ENCODE data around the gene PUM1.

Gene PUM1

GRCh38 chr1:31003613-31004230, 61.8 kb downstream of the PUM1 start:
- no peak for TF ChIP-seq TAF1 (IDR thresholded peaks at IDR 0.05; ENCODE audit: borderline replicate concordance, insufficient read depth, low read length)
- TF ChIP-seq POLR2AphosphoS5 (IDR thresholded peaks at IDR 0.05; ENCODE audit: low read depth, low read length) = no peak
- TF ChIP-seq FOXP2 (optimal IDR thresholded peaks at IDR 0.05; ENCODE audit: borderline replicate concordance, extremely low read depth, extremely low read length, insufficient read depth) = no peak
- no peak for TF ChIP-seq REST (IDR thresholded peaks at IDR 0.05; ENCODE audit: insufficient read depth in 1 of 2, low read depth in 2 of 2, low read length in 2 of 2)
- no peak for TF ChIP-seq SIN3A (IDR thresholded peaks at IDR 0.05; ENCODE audit: borderline replicate concordance, insufficient read depth, low read length)

GRCh38 chr1:31000301-31000700, 65.2 kb downstream of the PUM1 start:
- TF ChIP-seq TAF1 (IDR thresholded peaks at IDR 0.05; ENCODE audit: borderline replicate concordance, insufficient read depth, low read length) (no peak), FOXP2 (optimal IDR thresholded peaks at IDR 0.05; ENCODE audit: borderline replicate concordance, extremely low read depth, extremely low read length, insufficient read depth) (no peak), SIN3A (IDR thresholded peaks at IDR 0.05; ENCODE audit: borderline replicate concordance, insufficient read depth, low read length) (no peak), POLR2AphosphoS5 (IDR thresholded peaks at IDR 0.05; ENCODE audit: low read depth, low read length) (no peak), REST (IDR thresholded peaks at IDR 0.05; ENCODE audit: insufficient read depth in 1 of 2, low read depth in 2 of 2, low read length in 2 of 2) (no peak)

GRCh38 chr1:30998887-30999286, 66.6 kb downstream of the PUM1 start:
- TF ChIP-seq POLR2AphosphoS5 (IDR thresholded peaks at IDR 0.05; ENCODE audit: low read depth, low read length) = no peak
- TF ChIP-seq REST (IDR thresholded peaks at IDR 0.05; ENCODE audit: insufficient read depth in 1 of 2, low read depth in 2 of 2, low read length in 2 of 2) = no peak
- TF ChIP-seq TAF1 (IDR thresholded peaks at IDR 0.05; ENCODE audit: borderline replicate concordance, insufficient read depth, low read length) = no peak
- TF ChIP-seq SIN3A (IDR thresholded peaks at IDR 0.05; ENCODE audit: borderline replicate concordance, insufficient read depth, low read length) = no peak
- TF ChIP-seq FOXP2 (optimal IDR thresholded peaks at IDR 0.05; ENCODE audit: borderline replicate concordance, extremely low read depth, extremely low read length, insufficient read depth) = no peak

- no peak for TF ChIP-seq SIN3A (IDR thresholded peaks at IDR 0.05; ENCODE audit: borderline replicate concordance, insufficient read depth, low read length)
- TF ChIP-seq FOXP2 (optimal IDR thresholded peaks at IDR 0.05; ENCODE audit: borderline replicate concordance, extremely low read depth, extremely low read length, insufficient read depth) = no peak
- TF ChIP-seq POLR2AphosphoS5 (IDR thresholded peaks at IDR 0.05; ENCODE audit: low read depth, low read length) = no peak
- no peak for TF ChIP-seq REST (IDR thresholded peaks at IDR 0.05; ENCODE audit: insufficient read depth in 1 of 2, low read depth in 2 of 2, low read length in 2 of 2)
- TF ChIP-seq TAF1 (IDR thresholded peaks at IDR 0.05; ENCODE audit: borderline replicate concordance, insufficient read depth, low read length) = no peak
Observed at GRCh38 chr1:30998171-30998570, 67.3 kb downstream of the PUM1 start.

All from PFSK-1 (cell line).